Colon (tissue), 2 donors: ENCODE results near the gene MPP4.

Source experiments
- FAIRE-seq: peaks from 2 replicates; lab custom pipeline; 2012; peaks lifted over from hg19 to GRCh38; lab: Jason Lieb, UNC
- donor health status: control.
- donor health status: control.

The MPP4 gene, protein sequence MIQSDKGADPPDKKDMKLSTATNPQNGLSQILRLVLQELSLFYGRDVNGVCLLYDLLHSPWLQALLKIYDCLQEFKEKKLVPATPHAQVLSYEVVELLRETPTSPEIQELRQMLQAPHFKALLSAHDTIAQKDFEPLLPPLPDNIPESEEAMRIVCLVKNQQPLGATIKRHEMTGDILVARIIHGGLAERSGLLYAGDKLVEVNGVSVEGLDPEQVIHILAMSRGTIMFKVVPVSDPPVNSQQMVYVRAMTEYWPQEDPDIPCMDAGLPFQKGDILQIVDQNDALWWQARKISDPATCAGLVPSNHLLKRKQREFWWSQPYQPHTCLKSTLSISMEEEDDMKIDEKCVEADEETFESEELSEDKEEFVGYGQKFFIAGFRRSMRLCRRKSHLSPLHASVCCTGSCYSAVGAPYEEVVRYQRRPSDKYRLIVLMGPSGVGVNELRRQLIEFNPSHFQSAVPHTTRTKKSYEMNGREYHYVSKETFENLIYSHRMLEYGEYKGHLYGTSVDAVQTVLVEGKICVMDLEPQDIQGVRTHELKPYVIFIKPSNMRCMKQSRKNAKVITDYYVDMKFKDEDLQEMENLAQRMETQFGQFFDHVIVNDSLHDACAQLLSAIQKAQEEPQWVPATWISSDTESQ

DNA sequence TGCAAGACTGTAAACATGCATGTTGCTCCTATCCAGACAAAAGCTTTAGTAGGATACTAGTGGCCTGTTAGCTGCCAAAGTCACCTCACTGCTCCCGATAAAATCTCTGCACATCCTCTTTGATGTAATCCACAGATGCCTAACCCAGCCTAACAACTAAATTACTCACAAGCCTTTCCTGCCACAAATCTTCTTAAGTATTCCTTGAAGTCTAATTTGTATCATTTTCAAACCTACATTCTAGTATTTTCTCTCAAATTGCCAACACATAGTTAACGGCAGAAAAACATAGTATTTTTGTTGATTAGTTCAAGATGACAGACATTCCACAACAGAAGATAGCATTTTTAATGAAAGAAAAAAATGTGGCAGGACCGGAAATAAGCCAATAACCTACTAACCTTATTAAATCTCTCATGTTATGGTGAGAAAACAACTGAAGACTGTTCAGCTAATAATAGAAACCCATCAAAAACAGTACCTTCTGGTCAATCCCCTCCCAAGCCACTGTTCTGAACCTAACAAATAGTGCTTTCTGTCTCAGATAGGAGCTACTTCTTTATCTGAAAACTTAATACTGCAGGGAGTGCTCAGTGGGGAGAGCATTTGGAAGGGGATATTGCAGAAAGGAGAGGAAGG, at the start of gene MPP4:
TSS of gene MPP4 (minus strand) at position 57 of the 639 bp plus-strand sequence. CDS start 4,690 bp downstream, outside the sequence.
- FAIRE-seq, result no peak

DNA sequence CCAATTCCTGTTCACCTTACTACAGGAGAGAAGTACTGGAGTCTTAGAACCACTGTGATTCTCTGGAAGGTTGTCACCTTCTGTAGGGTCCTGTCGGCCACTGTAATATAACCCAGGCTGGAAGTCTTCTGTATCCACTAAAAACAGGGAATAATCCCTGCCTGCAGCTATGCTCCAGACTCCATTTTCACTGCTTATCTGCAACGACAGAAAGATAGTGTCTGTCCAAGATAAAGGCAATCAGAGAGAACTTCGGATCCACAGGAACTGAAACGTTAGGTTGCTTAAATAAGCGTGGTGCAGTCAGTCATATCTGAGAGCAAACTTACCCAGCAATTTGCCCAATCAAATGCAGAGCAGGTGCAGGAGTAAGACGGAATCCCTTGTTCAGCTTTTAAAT, 48.1 kb upstream of the MPP4 start:
- no peak for FAIRE-seq

DNA sequence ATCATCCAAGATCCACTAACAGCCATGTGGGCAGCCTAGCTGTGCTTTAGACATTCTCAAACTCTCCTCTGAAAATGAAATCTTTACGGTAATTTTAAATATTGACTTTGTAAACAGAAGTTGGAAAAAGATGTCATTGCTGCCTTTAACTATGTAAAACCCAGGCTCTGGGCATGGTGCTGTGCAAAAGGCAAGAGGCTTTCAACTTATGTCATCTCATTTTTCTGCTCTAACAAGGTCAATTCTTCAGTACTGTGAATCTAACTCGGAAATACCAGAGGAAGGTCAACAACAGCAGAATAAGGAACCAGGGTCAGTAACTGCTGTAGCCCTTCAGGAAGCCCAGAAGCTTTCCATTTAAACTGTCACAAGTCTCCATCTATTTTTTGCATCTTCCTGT, 37.0 kb upstream of the MPP4 start:
- no peak for FAIRE-seq

DNA sequence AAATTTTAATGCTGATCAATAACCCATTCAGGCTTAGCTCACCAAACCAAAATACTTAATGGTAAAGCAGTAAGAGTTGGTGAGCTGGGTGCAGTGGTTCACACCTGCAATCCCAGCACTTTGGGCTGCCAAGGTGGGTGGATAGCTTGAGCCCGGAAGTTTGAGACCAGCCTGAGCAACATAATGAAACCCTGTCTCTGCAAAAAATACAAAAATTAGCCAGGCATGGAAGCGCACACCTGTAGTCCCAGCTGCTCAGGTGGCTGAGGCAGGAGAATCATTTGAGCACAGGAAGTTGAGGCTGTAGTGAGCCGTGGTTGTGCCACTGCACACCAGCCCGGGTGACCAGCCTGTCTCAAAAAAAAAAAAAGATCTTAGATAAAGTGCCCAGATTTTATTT, 35.7 kb upstream of the MPP4 start:
- no peak for FAIRE-seq

DNA sequence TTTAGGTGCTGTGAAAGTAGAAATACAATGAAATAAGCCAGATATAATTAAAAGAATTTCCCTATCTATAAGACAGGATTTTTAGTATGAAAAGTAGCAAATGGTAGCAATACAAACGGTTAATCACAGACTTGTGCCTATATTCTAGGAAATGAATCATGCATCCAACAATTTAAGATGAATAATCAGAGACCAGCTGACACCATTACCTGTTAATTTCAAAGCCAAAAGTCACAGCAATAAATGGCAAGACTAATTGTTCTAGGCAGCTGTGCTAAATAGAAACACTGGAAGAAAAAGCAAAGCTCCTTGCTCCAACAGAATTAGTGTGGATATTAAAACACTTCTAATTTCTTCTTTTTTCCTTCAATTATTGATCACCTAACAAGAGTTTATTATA, 35.1 kb upstream of the MPP4 start:
- no peak for FAIRE-seq

DNA sequence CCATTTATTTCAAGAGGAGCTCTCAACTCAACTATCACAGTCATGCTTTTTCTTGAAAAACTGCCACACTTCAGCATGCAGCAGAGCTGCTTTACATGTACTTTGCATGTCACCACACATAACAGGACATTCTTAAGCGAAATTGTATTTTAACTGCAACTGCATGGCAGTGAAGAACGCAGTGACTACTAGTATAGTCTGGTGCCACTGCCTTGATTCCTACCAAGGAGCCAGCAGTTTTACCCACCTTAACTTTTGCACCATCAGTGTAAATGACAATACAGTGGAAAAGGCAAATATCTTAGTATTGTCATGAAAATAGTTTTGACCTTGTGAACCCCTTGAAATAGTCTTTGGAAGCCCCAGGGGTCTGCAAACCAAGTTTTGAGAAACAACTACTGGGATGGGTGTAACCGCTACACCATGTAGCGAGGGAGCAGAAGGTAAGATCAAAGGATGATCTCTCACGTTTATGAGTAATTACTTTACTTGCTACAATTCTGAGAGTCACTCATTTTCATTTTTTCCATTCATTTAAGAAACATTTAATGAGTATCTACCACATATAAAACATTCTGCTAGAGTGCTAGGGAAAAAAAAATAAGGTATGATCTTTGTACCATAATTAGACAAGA, 32.3 kb upstream of the MPP4 start:
- FAIRE-seq, result no peak

DNA sequence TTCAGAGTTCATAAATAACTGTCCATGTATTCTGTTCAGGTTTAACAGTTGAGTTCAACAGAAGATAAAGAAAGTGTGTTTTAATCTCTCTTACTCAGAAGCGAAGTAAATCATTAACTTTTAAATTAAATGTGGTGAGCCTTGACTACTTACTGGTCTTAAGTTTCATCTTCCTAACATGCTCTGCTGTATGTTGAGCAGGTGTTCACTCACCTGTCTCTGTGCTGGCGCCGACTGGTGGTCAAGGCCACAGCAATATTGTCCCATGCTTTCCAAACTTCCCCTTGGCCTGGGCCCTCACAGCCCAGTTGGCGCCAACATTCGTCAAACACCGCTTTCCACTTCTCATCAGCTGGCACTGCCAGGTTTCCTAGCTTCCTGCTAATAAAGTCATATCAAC, 17.0 kb upstream of the MPP4 start:
- FAIRE-seq, result no peak

DNA sequence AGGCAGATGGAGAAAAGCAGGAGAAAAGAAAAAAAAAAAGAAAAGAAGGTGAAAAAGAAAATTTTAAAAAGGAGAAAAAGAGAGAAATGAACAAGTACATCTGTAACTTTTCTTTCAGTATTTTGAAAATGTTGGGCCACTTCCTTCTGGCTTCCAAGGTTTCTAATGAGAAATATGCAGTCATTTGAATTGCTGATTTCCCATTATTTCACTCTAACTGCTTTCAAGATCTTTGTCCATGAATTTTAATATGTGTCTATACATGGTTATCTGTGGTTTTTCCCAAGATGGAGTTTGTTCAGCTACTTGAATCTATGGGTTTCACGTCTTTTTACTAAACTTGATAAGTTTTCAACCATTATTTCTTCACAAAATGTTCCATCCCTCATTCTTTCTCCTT, 14.3 kb upstream of the MPP4 start:
- FAIRE-seq, result no peak

DNA sequence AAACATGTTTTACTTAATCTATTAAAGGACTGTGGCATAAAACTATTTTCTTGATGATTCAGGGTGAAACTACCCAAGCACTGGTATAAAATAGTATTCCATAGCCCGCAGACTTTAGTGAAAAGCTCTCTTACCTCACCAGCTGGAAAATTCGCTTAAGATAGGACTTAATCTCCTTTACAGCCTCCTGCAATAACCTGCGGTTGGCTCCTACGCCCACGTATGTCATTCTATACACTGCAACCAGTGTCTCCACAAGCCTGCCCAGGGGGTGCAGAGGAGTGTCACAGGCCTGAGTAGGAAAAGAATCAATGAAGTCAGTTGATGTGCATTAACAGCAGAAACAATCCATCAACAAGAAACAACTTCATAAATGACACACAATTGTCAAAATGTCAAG, 11.3 kb upstream of the MPP4 start:
- FAIRE-seq, result no peak

DNA sequence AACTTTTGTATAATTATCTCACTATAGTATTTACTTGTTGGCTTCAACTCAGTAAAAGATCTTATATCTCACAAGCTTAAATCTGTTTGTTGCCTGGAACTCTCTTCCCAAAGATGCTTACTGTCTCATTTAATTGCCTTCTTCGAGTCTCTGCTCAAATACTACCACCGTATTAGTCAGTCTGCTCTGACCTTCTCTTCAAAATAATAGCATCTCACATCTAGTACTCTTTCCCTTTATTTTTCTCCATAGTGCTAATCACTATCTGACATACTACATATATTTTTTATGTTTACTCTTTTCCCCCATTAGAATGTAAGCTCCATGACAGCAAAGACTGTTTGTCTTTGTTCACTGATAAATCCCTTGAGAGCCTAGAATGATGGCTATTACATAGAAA, 10.6 kb upstream of the MPP4 start:
- no peak for FAIRE-seq

DNA sequence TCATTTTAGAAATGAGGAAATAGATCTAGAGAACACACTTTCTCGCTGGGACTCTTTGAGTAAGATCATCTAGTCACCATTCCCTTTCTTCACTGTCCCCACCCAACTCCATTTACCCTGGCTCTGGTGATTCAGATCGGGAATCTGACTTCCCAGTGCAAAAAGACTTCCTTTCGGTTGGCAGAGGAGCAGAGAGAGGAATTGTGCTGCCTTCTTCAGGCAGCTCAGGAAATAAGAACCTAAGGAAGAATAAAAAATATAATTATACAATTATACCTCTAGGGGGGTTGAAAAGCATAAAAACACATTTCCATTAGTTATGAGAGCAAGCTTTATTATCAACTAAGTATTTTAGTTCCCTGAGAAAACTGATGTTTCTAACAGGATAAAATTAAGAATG, 9.3 kb upstream of the MPP4 start:
- no peak for FAIRE-seq

DNA sequence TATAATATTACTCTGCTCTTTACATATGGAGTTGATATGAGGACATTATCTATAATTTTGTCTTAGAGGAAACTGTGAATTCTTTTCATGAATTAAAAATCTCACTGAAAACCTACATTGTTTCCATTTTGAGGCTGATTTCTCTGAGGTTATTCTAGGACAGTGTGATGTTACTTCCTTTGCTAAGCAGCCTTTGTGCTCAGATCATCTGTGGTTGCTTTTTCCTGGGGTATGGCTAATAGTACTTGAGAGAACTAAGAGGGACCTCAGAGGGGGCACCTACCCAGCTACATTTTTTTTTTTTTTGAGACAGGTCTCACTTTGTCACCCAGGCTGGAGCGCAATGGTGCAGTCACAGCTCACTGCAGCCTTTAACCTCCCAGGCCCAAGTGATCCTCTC, 8.7 kb upstream of the MPP4 start:
- no peak for FAIRE-seq

DNA sequence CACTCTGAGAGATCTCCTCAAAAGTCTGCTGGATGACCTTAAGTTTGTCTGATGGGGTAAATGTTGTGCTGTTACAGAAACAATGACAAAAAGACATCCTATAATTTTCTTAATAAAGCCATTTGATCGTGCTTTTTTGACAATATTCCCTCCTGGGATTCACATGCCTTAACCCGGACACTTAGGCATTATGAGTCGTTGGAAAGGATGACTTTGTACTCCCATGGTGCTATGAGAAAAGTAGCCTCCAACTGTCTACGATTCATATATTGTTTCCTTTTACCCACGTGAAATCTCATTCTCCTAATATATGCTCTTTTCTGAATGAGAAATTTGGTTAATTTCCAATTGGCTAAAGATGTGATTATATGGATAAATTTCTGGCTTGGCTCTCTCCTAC, 6.1 kb upstream of the MPP4 start:
- no peak for FAIRE-seq

DNA sequence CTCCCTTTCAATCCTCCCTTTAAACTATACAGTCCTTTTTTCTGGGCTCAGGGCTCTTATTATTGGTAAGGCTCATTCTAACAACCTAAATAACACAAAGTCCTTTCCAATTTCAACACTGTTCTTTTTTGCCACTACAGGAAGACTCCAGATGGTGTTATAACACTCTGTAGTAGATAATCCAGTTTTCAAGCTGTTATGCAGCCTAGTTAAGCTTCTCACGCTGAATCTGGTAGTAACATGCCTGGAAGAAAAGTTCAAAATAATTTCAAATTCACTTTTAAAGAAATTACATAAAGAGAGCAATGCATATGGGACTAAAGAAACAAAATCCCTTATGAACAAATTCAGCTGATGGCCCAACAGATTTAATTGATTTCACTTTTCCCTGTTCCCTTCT, 3.2 kb upstream of the MPP4 start:
- FAIRE-seq, result no peak

DNA sequence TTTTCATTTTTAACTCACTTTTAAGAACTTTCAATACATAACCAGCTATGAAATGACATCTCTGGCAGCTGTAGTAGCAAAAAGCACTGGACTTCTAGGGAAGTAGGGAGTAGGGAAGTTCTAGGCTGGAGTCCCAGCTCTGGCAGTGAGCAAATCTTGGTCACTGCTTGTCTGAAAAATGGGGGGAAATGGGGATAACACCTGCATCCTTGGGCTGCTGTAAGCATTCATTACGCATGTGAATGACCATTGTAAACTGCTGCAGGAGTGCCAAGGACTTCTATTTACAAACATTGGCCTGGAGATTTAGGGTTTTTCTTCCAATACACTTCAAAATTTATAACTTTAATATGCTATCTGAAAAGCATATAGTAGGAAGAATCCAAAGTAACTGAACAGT, 972 bp upstream of the MPP4 start:
- FAIRE-seq, result no peak

DNA sequence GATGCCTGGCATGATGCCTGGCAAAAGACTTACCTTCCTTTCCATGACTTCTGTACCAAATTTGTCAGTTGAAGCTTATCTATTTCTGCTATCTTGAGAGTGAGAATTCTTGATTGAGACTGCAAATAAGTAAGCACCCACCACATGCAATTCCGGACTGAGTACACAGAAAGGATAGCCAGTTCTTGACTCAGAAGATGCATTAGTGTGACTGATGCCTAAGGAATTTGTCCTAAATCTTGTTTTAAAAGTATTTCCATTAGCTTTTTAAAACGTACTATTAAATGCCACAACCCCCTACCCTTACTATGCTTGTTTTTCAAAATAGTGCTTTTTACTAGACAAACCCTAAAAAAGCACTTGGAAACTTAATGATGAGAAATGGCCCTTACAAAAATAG, 545 bp downstream of the MPP4 start:
- FAIRE-seq, result no peak

DNA sequence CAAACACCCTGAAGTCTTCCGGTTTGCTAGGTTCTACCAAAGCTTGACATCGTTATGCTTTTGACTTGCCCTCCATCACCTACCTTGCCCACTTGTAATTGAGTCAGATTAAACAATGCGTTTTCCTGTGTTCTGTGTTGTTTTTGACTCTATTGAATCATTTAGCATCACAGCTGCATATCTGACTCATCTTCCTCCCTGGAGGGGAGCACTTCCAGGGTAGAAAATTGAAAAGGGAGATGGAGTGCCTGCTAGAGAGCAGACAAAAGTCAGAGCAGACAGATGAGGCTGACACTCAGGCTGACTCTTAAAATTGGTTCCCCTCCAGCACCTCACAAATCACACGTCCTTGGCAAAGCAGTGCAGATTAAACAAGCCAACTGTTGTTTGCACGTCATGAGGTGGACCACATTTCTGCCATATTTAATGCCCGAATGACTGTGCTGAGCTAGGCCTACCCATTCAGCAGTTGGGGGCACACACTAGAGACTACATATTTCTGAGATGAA, 2.2 kb downstream of the MPP4 start:
- no peak for FAIRE-seq

DNA sequence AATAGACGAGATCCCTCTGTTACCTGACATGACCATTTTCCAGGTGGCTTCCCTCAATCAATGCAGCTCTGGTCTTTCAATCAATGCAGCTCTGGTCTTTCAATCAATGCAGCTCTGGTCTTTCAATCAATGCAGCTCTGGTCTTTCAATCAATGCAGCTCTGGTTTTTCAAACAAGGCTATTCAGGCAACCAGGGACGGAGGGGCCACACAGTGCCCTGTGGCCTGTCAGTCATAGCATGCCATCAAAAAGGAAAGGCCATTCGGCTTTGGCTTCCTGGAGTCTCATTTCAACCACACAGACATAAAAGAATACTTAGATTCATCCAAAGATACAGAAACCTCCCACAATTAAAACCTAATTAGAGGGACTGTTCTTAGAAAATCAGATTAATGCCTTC, 13.3 kb downstream of the MPP4 start:
- no peak for FAIRE-seq

DNA sequence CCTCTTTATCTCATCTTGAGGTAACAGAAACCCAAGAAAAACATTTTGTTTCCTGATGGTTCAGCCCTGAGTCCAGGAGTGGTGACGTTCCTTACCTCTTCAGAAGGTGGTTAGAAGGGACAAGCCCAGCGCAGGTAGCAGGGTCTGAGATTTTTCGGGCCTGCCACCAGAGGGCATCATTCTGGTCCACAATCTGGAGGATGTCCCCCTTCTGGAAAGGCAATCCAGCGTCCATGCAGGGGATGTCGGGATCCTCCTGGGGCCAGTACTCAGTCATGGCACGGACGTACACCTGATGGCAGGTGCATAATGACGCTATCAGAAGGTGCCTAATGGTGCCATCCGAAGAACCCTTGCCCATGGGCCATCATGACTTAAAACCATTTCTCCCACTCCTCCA, 17.7 kb downstream of the MPP4 start:
- FAIRE-seq, result no peak

DNA sequence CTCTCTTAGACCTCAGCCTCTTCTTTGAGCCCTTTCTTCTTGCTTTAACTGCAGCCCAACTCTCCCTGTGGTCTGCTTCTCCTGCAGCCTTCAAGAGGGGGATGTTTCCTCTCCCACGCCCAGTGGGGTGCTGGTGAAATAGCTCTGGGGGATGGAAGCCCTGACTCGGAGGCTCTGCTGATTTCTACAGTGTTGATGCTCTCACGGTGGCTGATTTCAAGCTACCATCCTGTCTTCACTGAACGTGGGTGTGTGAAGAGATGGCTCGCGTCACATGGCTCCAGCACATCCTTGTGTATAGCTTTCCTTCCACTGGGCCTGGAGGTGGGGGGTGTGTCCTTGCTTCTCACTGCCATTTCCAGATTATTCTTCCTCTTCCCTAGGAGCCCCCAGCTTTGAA, 20.0 kb downstream of the MPP4 start:
- FAIRE-seq, result no peak

DNA sequence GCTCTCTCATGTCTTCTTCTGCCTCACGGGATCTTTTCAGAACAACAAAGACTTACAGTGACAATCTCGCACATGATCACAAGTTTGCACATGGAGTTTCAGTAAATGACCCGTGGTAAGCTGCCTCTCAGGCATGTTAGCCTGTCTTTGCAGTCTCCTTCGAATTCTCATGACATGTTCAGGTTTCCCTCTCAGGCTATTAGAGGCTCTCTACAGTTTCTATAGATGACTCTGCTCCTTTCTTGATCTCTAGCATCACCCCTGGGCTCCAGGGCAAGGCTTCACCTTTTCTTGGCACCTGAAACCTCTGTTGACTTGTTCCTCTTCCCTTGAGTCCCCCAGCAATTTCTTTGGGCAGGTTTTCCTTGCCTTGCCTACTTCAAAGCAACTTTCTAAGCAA, 23.0 kb downstream of the MPP4 start:
- no peak for FAIRE-seq

DNA sequence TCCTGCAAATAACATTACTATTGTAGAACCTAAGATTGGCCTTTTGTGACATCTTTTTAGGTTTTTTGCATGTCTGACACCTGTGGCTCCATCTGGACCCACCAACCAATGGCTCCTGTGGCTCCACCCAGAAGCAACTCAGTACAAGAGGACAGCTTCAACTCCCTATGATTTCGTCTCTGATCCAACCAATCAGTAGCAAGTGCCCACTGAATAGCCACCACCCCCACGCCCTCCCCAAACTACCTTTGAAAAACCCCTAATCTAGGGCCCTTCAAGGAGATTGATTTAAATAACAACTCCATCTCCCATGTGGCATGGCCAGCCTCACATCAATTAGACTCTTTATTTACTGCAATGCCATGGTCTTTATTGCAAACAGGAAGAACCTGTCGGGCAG, 23.6 kb downstream of the MPP4 start:
- no peak for FAIRE-seq

DNA sequence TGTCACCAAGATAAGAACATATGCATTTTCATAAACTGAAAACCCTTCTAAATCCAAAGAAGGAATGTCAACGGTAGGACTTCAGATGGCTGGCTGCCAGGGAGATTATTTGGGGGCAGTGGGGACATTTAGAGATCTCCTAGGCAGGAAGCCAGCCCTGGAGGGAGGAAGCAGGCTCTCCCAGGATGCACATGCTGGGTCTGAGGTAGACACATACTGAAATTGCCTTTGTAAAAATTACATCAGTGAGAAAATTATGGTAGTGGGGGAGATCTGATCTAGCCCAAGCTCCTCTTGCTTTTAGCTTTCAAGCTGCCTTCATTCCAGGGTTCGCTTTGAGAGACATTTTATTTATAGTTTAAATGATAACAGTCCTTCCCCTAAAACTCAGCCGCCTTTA, 24.1 kb downstream of the MPP4 start:
- no peak for FAIRE-seq
